ENCODE data around the gene ARID3A. TPM values are rescaled to one million over a fixed set of nuclear protein-coding genes. Genes with fewer than 3 reads are reported as not detected.

The ARID3A gene
- total RNA-seq, 1 experiment from 2014 or later, result 5.6 TPM

DNA sequence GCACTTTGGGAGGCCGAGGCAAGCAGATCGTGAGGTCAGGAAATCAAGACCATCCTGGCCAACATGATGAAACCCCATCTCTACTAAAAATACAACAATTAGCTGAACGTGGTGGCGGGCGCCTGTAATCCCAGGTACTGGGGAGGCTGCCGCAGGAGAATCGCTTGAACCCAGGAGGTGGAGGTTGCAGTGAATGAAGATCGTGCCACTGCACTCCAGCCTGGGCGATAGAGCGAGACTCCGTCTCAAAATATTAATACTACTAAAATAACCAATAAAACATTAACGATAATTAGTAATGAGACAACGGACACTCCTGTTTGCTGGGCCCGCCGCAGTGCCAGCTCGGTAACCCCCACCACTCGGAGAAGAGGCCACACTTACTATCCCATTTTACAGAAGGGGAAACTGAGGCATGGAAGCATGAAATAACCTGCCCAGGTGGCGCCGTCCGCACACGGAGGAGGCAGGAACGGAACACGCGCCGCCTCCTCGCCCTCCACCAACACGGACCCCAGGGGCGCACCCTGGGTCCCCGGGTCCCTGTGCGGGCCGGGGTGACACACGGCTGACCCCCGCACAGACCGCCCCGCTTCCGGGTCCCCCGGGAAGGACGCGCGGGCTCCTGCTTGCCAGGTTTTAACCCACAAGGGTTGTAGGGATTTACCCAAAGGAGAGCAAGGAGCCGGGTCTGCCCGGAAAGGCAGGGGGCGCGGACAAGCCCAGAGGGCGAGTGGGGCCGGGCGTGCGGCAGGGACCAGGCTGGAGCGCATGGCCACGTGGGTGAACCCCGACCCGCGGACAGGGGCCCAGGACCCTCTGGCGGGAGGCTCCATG is 14.4 kb upstream of the ARID3A start:
- no peaks in the 10 kb centered on the region for H3K9me3 ChIP-seq (ENCODE audit: low read length)
- H3K79me2 ChIP-seq (ENCODE audit: low read length), result peaks cover 46% of the 10 kb centered on the region
- H3K9ac ChIP-seq (ENCODE audit: low read length), result no peak overlapping the region
- H3K4me2 ChIP-seq (ENCODE audit: low read length), result peak overlapping the region; percentile 72
- ChIA-PET POLR2A (ENCODE audit: unreplicated experiment) (no interaction called here), CTCF (no interaction called here)
- H3K36me3 ChIP-seq (ENCODE audit: low read depth, low read length), result no peaks in the 10 kb centered on the region
- intact Hi-C loops (cut with micrococcal nuclease), result no loop called here
- H3K27me3 ChIP-seq (ENCODE audit: low read length), result no peaks in the 10 kb centered on the region
- no peak overlapping the region for H2AFZ ChIP-seq (ENCODE audit: low read length)
- DNase-seq (no peak), ATAC-seq (no peak)
- H3K4me1 ChIP-seq (ENCODE audit: insufficient read depth, low read length), result peaks cover 9% of the 10 kb centered on the region
- no peaks in the 10 kb centered on the region for H3F3A ChIP-seq (ENCODE audit: low read length, unreplicated experiment)
- H3K9me2 ChIP-seq (replicated peaks; ENCODE audit: low read length), result no peaks in the 10 kb centered on the region
- H3K27ac ChIP-seq (ENCODE audit: low read length), result no peak overlapping the region
- no peaks in the 10 kb centered on the region for H4K20me1 ChIP-seq (ENCODE audit: low read length)
- TF ChIP-seq CTCF (conservative IDR thresholded peaks at IDR 0.05; ENCODE audit: low read depth, low read length), result no peak
- peak overlapping the region; percentile 53 for H3K4me3 ChIP-seq (ENCODE audit: low read length)
- no TSS peak for BruUV-seq (replicated peaks)

DNA sequence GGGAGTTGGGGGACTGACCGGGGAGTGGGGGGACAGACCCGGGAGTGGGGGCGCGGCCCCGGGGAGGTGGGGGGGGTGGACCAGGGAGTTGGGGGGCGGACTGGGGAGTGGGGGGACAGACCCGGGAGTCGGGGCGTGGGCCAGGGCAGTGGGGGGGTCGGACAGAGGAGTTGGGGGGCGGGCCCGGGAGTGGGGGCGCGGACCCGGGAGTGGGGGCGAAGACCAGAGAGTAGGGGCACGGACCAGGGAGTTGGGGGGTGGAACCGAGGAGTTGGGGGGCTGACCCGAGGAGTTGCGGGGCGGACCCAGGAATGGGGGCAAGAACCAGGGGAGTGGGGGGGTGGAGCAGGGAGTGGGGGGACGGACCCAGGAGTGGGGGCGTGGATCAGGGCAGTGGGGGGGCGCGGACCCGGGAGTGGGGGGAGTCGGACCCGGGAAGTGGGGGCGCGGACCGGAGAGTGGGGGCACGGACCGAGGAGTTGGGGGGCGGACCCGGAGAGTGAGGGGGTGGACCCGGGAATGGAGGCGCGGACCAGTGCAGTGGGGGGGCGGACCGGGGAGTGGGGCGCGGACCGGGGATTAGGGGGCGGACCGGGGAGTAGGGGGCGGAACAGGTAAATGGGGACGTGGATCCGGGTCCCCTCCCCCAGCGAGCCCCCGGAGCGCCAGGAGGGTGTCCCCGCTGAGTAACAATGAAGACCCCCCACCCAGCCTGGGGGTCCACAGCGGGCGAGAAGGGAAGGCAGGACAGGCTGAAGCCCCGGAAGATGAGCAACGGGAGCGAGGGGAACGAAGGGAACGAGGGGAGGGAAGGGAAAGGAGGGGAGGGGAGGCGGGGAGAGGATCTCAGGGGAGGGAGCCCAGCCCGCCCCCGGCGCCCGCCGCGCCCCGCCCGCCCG is 13.4 kb upstream of the ARID3A start:
- peak; percentile 2; the same call in 1 of the 2 replicates for ATAC-seq
- Histone ChIP-seq H3K4me3 (ENCODE audit: low read length) (peak overlapping the region; percentile 79), H3K36me3 (ENCODE audit: low read depth, low read length) (no peaks in the 10 kb centered on the region), H3K9me3 (ENCODE audit: low read length) (no peaks in the 10 kb centered on the region), H3F3A (ENCODE audit: low read length, unreplicated experiment) (no peaks in the 10 kb centered on the region), H3K79me2 (ENCODE audit: low read length) (peaks cover 36% of the 10 kb centered on the region), H3K4me1 (ENCODE audit: insufficient read depth, low read length) (peaks cover 9% of the 10 kb centered on the region), H3K9me2 (replicated peaks; ENCODE audit: low read length) (no peaks in the 10 kb centered on the region), H3K9ac (ENCODE audit: low read length) (peak overlapping the region; percentile 73), H3K27ac (ENCODE audit: low read length) (peak overlapping the region; percentile 23; the same call in 1 of the 2 replicates), H2AFZ (ENCODE audit: low read length) (no peak overlapping the region), H3K4me2 (ENCODE audit: low read length) (peak overlapping the region; percentile 77), H4K20me1 (ENCODE audit: low read length) (no peaks in the 10 kb centered on the region), H3K27me3 (ENCODE audit: low read length) (no peaks in the 10 kb centered on the region)
- TF ChIP-seq CTCF (conservative IDR thresholded peaks at IDR 0.05; ENCODE audit: low read depth, low read length), result no peak
- CTCF ChIA-PET, result no interaction called here
- no TSS peak for BruUV-seq (replicated peaks)
- POLR2A ChIA-PET (ENCODE audit: unreplicated experiment), result no interaction called here
- intact Hi-C loops (cut with micrococcal nuclease), result no loop called here
- no peak for DNase-seq

GRCh38 chr19:913080-913748 is 12.6 kb upstream of the ARID3A start, which contains the start of gene R3HDM4:
Gene R3HDM4 (minus strand): TSS chr19:913219. CDS start chr19:913157, 62 bp downstream.
- Histone ChIP-seq H3K4me2 (ENCODE audit: low read length) (peak within 1 kb of the TSS; percentile 86), H3K27ac (ENCODE audit: low read length) (peak within 1 kb of the TSS; percentile 23; the same call in 1 of the 2 replicates), H3K9me2 (replicated peaks; ENCODE audit: low read length) (no peaks in the 10 kb centered on the region), H4K20me1 (ENCODE audit: low read length) (no peaks in the 10 kb centered on the region), H2AFZ (ENCODE audit: low read length) (peak within 1 kb of the TSS; percentile 79; the same call in 1 of the 2 replicates), H3K79me2 (ENCODE audit: low read length) (peaks cover 28% of the 10 kb centered on the region), H3K9me3 (ENCODE audit: low read length) (no peaks in the 10 kb centered on the region), H3K36me3 (ENCODE audit: low read depth, low read length) (no peaks in the 10 kb centered on the region), H3K27me3 (ENCODE audit: low read length) (peaks cover 4% of the 10 kb centered on the region; the same call in 1 of the 2 replicates), H3K4me1 (ENCODE audit: insufficient read depth, low read length) (peaks cover 12% of the 10 kb centered on the region), H3F3A (ENCODE audit: low read length, unreplicated experiment) (no peaks in the 10 kb centered on the region), H3K9ac (ENCODE audit: low read length) (peak within 1 kb of the TSS; percentile 73), H3K4me3 (ENCODE audit: low read length) (peak within 1 kb of the TSS; percentile 79)
- CTCF ChIA-PET, result no interaction called here
- TSS peak; percentile 61 for BruUV-seq (replicated peaks)
- intact Hi-C loops (cut with micrococcal nuclease), result no loop called here
- POLR2A ChIA-PET (ENCODE audit: unreplicated experiment), result no interaction called here
- peak; percentile 52 for DNase-seq
- TF ChIP-seq EZH2phosphoT487 (IDR thresholded peaks at IDR 0.05; ENCODE audit: borderline replicate concordance, low read length) (no peak), CTCF (conservative IDR thresholded peaks at IDR 0.05; ENCODE audit: low read depth, low read length) (no peak), EZH2 (IDR thresholded peaks at IDR 0.05; ENCODE audit: low read length, unreplicated experiment) (no peak)
- peak; percentile 51 for ATAC-seq
